NT2/D1 (cell line): ENCODE measurements around the gene MACF1.
"Not testable (repeated sequence)": the region's sequence is repeated elsewhere in the genome, so short reads cannot be mapped to it uniquely, and the experiment has no call there.

Source experiments
- SUZ12 ChIP-seq: IDR thresholded peaks from 2 replicates; pipeline ENCODE4 v1.6.1; 2011; ENCODE audit not compliant: insufficient read length, insufficient read depth; ENCODE audit errors: extremely low read depth
- YY1 ChIP-seq: IDR thresholded peaks from 2 replicates; pipeline ENCODE4 v1.6.1; 2011; ENCODE audit not compliant: insufficient read length, insufficient read depth
- ZNF274 ChIP-seq: IDR thresholded peaks from 2 replicates; pipeline ENCODE4 v1.6.1; 2011; ENCODE audit warnings: mild to moderate bottlenecking, low read depth, low read length

DNA sequence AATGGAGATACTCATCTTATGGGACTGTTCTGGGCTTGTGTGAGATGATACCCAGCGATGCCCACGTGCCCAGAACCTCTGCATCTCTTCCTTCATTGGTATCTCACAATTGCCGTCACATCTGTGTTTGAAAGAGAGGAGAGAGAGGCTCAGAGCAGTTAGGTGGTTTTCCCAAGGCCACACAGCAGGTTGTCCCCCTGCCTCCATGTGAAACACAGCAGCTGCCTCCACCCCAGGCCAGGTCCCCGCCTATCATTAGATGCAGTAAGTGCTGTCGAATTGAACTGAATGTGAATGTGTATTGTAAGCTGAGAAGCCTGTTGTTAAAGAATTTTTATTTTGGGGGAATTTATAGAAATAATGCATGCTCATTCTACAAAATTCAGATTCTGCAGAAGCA, 292.0 kb downstream of the MACF1 start:
- TF ChIP-seq ZNF274, SUZ12, YY1: not testable (repeated sequence)
